ENCODE results near the gene CHML. TPM values are rescaled to one million over a fixed set of nuclear protein-coding genes. Genes with fewer than 3 reads are reported as not detected.

CHML gene
- total and polyA plus RNA-seq, 12 donors, result 1.7 to 11.4 (median 7.7) TPM

DNA sequence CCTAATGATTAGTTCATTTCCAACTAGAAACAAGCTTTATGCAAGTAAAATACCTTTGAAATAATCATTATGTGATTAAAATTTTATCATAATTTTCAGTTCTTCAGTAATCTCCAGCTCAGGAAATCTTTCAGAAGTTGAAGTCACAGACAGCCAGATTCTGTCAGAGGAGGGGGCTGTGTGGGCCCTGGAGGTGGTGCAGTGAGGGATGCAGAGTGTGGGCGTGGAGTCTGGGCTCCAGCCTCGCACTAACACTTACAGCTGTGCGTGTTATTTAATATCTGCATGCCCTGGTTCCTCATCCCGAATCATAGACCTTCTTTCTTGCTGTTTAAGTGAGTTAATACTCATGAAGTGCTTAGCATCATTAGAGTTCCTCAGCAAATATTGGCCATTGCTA lies 35.8 kb upstream of the CHML start:
- DNase-seq (no peak), ATAC-seq (no peak)
- H3K9me3 ChIP-seq, result peaks cover 0 to under 1% (median 0%) of the 10 kb centered on the region in 11 donors
- no peak overlapping the region for H3K27ac ChIP-seq
- no peaks in the 10 kb centered on the region for H3K4me1 ChIP-seq
- no peak overlapping the region for H3K4me3 ChIP-seq
- intact Hi-C loops (cut with DNase I), result no loop called here
- 59 to 65% methylated on average over 4 of the region's 4 CpGs for WGBS, 2 donors
- no peaks in the 10 kb centered on the region for H3K36me3 ChIP-seq
- peaks cover 0 to 13% (median 0%) of the 10 kb centered on the region in 7 donors for H3K27me3 ChIP-seq
- TF ChIP-seq, protein P1, sequence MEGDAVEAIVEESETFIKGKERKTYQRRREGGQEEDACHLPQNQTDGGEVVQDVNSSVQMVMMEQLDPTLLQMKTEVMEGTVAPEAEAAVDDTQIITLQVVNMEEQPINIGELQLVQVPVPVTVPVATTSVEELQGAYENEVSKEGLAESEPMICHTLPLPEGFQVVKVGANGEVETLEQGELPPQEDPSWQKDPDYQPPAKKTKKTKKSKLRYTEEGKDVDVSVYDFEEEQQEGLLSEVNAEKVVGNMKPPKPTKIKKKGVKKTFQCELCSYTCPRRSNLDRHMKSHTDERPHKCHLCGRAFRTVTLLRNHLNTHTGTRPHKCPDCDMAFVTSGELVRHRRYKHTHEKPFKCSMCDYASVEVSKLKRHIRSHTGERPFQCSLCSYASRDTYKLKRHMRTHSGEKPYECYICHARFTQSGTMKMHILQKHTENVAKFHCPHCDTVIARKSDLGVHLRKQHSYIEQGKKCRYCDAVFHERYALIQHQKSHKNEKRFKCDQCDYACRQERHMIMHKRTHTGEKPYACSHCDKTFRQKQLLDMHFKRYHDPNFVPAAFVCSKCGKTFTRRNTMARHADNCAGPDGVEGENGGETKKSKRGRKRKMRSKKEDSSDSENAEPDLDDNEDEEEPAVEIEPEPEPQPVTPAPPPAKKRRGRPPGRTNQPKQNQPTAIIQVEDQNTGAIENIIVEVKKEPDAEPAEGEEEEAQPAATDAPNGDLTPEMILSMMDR (IDR thresholded peaks at IDR 0.05), result no peak

DNA sequence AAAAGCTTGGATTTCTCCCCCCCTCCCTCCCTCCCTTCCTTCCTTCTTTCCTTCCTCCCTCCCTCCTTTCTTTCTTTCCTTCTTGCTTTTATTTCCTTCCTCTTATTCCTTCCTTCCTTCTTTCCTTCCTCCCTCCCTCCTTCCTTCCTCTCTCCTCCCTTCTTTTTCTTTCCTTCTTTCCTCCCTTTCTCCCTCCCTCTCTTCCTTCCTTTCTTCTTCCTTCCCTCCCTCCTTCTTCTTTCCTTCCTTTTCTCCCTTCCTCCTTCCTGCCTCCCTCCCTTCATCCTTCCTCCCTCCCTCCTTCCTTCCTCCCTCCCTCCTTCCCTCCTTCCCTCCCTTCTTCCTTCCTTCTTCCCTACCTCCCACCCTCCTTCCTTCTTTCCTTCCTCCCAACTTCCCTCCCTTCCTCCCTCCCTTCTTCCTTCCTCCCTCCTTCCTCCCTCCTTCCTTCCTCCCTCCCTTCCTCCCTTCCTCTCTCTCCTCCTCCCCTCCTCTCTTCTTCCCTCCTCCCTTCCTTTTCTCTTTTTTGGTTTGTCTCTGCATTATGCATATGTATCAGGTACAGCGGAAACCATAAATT lies 34.7 kb upstream of the CHML start:
- ATAC-seq, result no peak
- 91 to 94% methylated on average over 1 of the region's 1 CpG for WGBS, 2 donors

DNA sequence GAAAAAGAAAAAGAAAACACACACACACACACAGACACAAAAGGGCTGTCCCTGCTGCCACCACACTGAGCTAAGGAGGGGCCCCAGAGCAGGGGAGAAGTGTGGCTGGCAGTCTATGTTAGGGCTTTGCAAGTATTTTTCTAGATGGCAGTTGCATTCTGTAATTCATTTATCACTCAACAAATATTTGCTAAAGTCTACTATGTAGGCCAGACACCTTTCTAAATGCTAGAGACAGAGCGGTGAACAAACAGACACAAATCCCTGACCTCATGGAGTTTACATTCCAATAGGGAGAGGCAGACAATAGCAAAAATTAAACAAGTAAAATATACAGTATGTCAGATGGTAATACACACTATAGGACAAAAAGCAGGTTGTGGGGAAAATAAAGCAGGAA lies 32.1 kb upstream of the CHML start:
- Histone ChIP-seq H3K4me1 (no peaks in the 10 kb centered on the region), H3K36me3 (no peaks in the 10 kb centered on the region), H3K4me3 (no peak overlapping the region), H3K27ac (no peak overlapping the region), H3K9me3 (no peaks in the 10 kb centered on the region), H3K27me3 (peaks cover 0 to 5% (median 0%) of the 10 kb centered on the region in 7 donors)
- DNase-seq, result no peak
- intact Hi-C loops (cut with DNase I), result no loop called here
- TF ChIP-seq, protein P1 (IDR thresholded peaks at IDR 0.05), result no peak
- ATAC-seq, result no peak
- whole genome bisulfite sequencing, 2 donors, result 91 to 95% methylated on average over 1 of the region's 1 CpG

More for the DNA sequence above, 34.7 kb upstream of the CHML start:
- no peak for DNase-seq
- Histone ChIP-seq H3K4me3 (no peak overlapping the region), H3K36me3 (no peaks in the 10 kb centered on the region), H3K27me3 (peaks cover 0 to 13% (median 0%) of the 10 kb centered on the region in 7 donors), H3K4me1 (no peaks in the 10 kb centered on the region), H3K9me3 (no peaks in the 10 kb centered on the region), H3K27ac (no peak overlapping the region)
- TF ChIP-seq, protein P1 (IDR thresholded peaks at IDR 0.05), result no peak
- intact Hi-C loops (cut with DNase I), result no loop called here

DNA sequence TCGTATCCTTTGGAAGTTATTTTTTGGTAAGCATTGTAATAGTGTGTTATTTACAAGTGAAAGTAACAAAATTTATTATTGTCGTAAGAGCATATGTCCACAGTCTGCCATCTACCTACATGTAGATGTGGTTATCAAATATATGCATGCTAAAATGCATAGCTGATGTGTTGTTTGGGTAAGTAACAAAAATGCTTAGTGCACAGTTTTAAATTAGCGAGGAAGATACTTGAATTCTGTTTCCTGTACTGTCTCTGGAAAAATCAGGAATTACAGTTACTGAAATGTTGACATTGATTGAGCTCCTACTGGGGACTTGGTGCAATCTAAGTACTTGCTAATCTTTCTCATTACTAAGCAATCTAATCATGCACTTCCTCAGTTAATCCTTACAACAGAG lies 26.2 kb upstream of the CHML start:
- H3K27ac ChIP-seq, result no peak overlapping the region
- DNase-seq (no peak), ATAC-seq (no peak)
- H3K27me3 ChIP-seq, result peaks cover 0 to under 1% (median 0%) of the 10 kb centered on the region in 7 donors
- no peak overlapping the region for H3K4me3 ChIP-seq
- H3K9me3 ChIP-seq, result no peaks in the 10 kb centered on the region
- no peaks in the 10 kb centered on the region for H3K36me3 ChIP-seq
- H3K4me1 ChIP-seq, result no peaks in the 10 kb centered on the region
- TF ChIP-seq, protein P1 (IDR thresholded peaks at IDR 0.05), result no peak
- intact Hi-C loops (cut with DNase I), result loop anchor here in 1 of 10 donors (10.0 kb wide), 1 partner anchor 62 kb away; no protein-coding TSS in a partner anchor
- WGBS, 2 donors, result 84 to 89% methylated on average over 3 of the region's 3 CpGs

All from heart right ventricle (tissue), 16 donors.